HEK293 (cell line): ENCODE measurements around the gene MPPED2.

Experiments used
- HOXD13 ChIP-seq: sonication (generic); formaldehyde crosslinking; IDR thresholded peaks from 2 replicates; pipeline ENCODE4 v1.8.0; 2022; ENCODE audit warnings: missing genetic modification reagents, borderline replicate concordance
- SP3 ChIP-seq: fragments of 450-650 bp; formaldehyde crosslinking; IDR thresholded peaks from 2 replicates; pipeline ENCODE4 v1.5.1; 2016; ENCODE audit warnings: missing biosample characterization, missing genetic modification characterization
- TRIM28 ChIP-seq: IDR thresholded peaks from 2 replicates; pipeline ENCODE4 v1.6.1; 2011; ENCODE audit warnings: low read length, control low read depth, borderline replicate concordance
- ZBTB17 ChIP-seq: fragments of 450-650 bp; formaldehyde crosslinking; IDR thresholded peaks from 2 replicates; pipeline ENCODE4 v1.5.1; 2016; ENCODE audit warnings: missing biosample characterization, missing genetic modification characterization
- ZFP37 ChIP-seq: fragments of 450-650 bp; formaldehyde crosslinking; IDR thresholded peaks from 2 replicates; pipeline ENCODE4 v1.5.1; 2016; ENCODE audit warnings: missing biosample characterization, missing genetic modification characterization
- ZNF121 ChIP-seq: fragments of 450-650 bp; formaldehyde crosslinking; IDR thresholded peaks from 2 replicates; pipeline ENCODE4 v1.5.1; 2016; ENCODE audit warnings: missing biosample characterization, missing genetic modification characterization
- ZNF239 ChIP-seq: fragments of 450-650 bp; formaldehyde crosslinking; IDR thresholded peaks from 2 replicates; pipeline ENCODE4 v1.5.1; 2016; ENCODE audit warnings: missing biosample characterization, missing genetic modification characterization
- ZNF274 ChIP-seq, 2 experiments: fragments of 200-500 bp in 1 of 2; fragments of 450-650 bp in 1 of 2; sonication (Bioruptor generic) in 1 of 2; formaldehyde crosslinking in 1 of 2; IDR thresholded peaks; 2 replicates each; pipeline versions ENCODE4 v1.5.1 to v1.6.1; 2014 to 2016; ENCODE audit warnings: borderline replicate concordance in 1 of 2, inconsistent platforms in 1 of 2, low read length in 1 of 2, missing biosample characterization in 1 of 2, missing genetic modification characterization in 1 of 2
- ZNF624 ChIP-seq: fragments of 450-650 bp; formaldehyde crosslinking; IDR thresholded peaks from 2 replicates; pipeline ENCODE4 v1.5.1; 2017; ENCODE audit warnings: missing biosample characterization, missing genetic modification characterization
- ZNF707 ChIP-seq: fragments of 450-650 bp; formaldehyde crosslinking; IDR thresholded peaks from 2 replicates; pipeline ENCODE4 v1.5.1; 2016; ENCODE audit warnings: missing biosample characterization, missing genetic modification characterization
- TF ChIP-seq, protein P1 (sequence below): fragments of 450-650 bp; formaldehyde crosslinking; IDR thresholded peaks from 2 replicates; pipeline ENCODE4 v1.5.1; 2016; ENCODE audit warnings: missing biosample characterization, missing genetic modification characterization
- TF ChIP-seq, protein P2 (sequence below): fragments of 450-650 bp; formaldehyde crosslinking; IDR thresholded peaks from 2 replicates; pipeline ENCODE4 v1.5.1; 2017; ENCODE audit warnings: missing biosample characterization, missing genetic modification characterization

DNA sequence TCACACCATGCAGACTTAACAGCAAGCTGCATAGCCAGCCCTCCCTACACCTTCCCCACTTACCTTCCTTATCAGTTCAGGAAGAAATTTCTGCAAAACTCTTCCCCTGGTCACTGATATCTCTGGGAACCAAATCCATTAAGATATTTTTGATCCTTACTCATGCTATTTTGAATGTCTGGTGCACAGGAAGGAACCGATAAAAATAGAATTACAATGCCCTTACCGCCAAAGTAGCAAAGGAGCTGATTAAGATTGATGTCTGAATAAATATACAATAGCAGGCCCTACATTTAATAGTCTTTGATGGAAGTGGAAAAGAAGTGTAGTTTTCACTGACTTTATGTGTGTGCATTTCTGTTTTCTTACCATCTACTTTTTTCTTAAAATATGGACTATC is 117.3 kb downstream of the MPPED2 start:
- TF ChIP-seq TRIM28: no peak
- TF ChIP-seq, protein P1, sequence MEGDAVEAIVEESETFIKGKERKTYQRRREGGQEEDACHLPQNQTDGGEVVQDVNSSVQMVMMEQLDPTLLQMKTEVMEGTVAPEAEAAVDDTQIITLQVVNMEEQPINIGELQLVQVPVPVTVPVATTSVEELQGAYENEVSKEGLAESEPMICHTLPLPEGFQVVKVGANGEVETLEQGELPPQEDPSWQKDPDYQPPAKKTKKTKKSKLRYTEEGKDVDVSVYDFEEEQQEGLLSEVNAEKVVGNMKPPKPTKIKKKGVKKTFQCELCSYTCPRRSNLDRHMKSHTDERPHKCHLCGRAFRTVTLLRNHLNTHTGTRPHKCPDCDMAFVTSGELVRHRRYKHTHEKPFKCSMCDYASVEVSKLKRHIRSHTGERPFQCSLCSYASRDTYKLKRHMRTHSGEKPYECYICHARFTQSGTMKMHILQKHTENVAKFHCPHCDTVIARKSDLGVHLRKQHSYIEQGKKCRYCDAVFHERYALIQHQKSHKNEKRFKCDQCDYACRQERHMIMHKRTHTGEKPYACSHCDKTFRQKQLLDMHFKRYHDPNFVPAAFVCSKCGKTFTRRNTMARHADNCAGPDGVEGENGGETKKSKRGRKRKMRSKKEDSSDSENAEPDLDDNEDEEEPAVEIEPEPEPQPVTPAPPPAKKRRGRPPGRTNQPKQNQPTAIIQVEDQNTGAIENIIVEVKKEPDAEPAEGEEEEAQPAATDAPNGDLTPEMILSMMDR (tag by site-specific recombination): no peak
- TF ChIP-seq, protein P2, sequence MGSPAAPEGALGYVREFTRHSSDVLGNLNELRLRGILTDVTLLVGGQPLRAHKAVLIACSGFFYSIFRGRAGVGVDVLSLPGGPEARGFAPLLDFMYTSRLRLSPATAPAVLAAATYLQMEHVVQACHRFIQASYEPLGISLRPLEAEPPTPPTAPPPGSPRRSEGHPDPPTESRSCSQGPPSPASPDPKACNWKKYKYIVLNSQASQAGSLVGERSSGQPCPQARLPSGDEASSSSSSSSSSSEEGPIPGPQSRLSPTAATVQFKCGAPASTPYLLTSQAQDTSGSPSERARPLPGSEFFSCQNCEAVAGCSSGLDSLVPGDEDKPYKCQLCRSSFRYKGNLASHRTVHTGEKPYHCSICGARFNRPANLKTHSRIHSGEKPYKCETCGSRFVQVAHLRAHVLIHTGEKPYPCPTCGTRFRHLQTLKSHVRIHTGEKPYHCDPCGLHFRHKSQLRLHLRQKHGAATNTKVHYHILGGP (tag by site-specific recombination): no peak
- TF ChIP-seq ZNF239 (tag by site-specific recombination): no peak
- TF ChIP-seq ZNF121 (tag by site-specific recombination): no peak
- no peak for TF ChIP-seq ZNF707 (tag by site-specific recombination)
- TF ChIP-seq SP3: no peak
- no peak for TF ChIP-seq ZFP37 (tag by site-specific recombination)
- no peak for TF ChIP-seq HOXD13 (CRISPR knock-in tag)
- no peak for TF ChIP-seq ZNF274 (IDR thresholded peaks at IDR 0.05; ENCODE audit: low read length)
- no peak for TF ChIP-seq ZNF274 (tag by site-specific recombination; IDR thresholded peaks at IDR 0.05; ENCODE audit: borderline replicate concordance)
- no peak for TF ChIP-seq ZBTB17 (tag by site-specific recombination)
- no peak for TF ChIP-seq ZNF624 (tag by site-specific recombination)
